Globus pallidus (tissue), 1 donor: ENCODE measurements around the gene LYPD6B.

ENCODE experiments used
- DNase-seq: peaks from one replicate; pipeline ENCODE4 v3.0.0-alpha.2; 2015; ENCODE audit warnings: low spot score

LYPD6B gene, protein sequence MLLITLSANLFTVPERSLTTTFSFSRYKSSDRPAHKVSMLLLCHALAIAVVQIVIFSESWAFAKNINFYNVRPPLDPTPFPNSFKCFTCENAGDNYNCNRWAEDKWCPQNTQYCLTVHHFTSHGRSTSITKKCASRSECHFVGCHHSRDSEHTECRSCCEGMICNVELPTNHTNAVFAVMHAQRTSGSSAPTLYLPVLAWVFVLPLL

DNA sequence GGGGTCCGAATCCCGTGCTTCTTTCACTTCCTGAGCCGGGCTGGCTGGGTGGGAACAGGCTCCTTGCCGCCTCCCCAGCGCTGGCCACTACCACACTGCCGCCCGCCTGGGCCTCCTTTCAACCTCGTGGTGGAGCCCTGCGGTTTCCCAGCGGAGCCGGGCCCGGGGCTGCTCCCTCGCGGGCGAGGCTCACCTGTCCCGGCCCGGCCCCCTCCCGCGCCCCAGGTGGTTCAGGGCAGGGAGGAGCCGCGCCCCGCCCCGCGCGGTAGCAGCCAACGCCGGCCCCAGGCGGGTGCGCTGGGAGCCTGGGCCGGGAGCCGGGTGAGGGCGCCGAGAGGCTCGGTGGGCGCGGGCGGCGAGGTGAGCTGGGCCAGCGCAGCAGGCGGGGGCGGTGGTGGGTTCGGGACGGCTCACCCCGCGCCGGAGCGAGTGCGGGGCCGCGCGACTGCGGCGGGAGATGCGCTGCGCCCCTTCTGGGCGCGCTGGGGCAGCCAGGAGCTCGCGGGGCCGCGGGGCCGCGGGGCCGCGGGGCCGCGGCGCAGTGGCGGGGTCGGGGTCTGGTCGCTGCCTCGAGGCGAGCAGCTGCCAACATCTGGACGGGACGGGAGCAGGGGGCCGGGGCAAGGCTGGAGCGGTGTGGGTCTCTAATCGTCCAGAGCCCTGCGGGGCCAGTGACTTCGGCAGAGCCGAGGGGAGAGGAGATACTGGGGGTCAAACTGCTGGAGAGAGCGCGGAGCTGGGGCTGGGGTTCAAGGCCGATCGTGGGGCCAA, at the start of gene LYPD6B:
Gene LYPD6B, plus strand, starts transcription at position 258 of the 771 bp plus-strand sequence. CDS start 92,250 bp downstream, outside the sequence.
- DNase-seq, result no peak

DNA sequence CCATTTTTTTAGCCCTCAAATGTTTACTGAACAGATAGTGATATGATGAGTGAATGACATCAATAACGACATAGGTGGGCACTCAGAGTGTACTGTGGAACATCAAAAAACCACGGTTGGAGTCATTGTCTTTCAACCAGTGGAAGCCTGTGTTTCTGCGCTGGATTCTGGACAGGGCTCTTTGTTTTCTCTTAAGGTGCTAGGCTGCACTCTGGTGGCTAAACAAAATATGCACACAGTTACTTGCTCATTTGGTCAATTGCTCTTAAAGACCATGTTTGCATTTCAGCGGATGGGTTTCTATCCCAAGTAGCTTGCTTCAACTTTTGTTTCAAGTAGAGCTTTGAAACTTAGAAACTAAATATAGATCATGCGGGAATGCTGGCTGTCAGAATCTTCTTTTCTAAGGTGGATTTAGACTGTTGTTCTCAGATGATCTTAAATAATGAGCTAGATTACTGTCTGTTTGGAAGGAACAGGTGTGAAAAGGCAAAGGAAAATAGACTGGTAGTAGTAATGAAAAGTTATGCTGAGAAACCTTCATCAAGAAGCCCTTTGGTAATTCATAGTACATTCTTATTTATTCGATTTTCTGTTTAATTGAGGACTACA, 48.5 kb upstream of the LYPD6B start:
- DNase-seq, result peak; percentile 86

DNA sequence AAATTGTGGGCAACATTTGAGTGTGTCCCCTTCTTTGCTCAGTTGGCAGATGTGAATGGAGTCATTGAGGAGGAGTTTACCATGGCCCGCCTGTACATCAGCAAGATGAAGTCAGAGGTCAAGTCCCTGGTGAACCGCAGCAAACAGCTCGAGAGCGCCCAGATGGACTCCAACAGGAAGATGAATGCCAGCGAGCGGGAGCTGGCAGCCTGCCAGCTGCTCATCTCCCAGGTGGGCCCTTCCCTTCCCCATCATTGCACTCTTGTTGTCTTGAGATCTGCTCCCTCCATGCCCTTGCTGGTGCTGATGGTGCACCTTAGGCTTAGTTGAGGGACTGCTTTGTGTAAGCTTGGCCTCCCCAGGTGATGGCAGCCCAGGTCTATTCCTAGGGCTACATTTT, 47.5 kb upstream of the LYPD6B start:
- DNase-seq, result no peak

DNA sequence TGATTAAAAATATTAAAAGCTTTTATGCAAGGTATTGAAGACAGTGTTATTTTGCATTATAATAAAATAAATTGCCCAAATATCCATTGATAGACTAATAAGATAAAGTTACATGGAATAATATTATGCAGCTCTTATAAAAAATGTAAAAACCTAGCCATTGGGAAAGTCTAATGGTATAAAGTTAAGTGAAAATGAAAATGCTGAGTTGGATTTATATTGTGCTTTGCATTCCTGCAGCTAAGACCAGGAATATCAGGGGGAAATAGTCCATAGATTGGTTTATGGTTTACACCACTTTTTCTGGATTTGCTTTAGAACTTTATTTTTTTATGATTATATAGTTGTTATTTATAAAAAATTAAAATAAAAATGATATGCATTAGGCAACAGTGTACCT, 46.1 kb upstream of the LYPD6B start:
- no peak for DNase-seq

DNA sequence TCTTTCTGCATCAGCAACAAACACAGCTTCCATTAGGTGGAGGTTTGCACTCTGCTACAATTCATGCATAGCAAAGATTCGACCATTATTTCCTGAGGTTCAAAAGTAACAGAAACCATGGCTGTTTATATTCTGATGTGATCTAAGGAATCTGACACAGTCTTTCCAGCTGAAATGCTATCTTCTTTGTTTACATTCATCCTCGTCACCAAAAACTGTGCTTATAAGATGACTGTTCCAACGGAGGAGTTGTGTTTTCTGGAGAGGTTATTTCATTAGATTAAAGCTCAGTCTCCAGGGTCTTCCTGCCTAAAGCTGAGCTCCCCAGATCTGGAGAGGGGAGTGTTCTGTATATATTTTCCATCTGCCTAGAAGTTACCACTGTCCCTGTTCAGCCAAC, 45.1 kb upstream of the LYPD6B start:
- DNase-seq, result no peak

DNA sequence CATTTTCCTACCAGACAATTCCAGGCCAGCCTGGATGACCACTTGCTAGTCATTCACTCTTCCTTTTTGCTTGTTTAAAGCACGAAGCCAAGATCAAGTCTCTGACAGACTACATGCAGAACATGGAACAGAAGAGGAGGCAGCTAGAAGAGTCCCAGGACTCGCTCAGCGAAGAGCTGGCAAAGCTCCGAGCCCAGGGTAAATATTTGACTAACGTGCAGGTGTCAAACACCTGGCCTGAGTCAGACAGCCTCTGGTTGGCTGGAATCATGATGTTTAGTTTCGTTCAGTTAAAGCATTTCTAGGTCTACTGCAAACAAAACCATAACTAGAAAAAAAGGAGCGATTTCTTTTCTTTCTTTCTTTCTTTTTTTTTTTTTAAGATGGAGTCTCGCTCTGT, 44.2 kb upstream of the LYPD6B start:
- no peak for DNase-seq

DNA sequence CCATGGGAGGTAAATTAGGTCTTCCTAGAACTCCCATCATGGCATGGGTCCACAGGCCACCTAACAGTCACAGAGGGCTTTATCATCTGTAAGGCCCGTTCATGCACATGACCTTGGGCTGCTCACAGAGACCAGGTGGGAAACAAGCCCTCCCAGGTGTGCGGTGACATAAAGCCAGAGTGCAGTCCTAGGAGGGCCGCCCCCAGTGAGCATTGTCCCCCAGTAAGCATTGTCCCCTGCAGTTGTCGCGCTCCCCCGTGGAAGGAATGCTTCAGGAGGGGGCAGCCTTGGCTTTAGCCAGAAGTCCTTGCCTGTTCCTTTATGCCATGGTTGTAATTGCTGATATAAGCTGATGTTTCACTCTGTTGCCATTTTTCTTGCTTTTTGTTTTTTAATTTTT, 41.7 kb upstream of the LYPD6B start:
- no peak for DNase-seq

DNA sequence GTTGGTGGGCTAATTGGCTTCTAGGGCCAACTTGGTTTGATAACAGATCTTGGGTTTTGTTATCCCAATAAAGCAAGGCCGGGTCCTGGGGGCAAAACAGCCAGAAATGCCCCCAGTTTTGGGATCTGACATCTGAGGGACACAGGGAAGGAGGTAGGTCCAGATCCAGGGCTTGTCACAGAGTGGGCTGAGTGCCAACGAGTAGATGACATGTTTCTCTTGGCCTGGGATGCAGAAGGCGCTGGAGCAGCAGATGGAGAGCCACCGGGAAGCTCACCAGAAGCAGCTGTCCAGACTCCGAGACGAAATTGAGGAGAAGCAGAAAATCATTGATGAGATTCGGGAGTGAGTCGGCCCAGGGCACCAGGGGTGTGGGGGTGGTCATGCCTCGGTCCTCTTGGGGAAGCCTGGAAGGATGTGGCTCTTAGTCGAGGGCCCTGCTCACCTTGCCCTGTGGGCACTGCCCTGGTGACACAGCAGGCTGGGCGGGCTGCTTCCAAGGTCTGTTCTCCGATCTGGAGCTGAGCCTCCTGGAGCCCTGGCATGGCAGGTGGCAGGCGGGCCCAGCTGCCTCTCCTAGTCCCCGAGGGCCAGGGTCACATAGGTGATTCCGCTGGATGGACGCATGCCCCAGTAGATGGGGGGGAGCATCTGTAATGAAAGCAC, 40.2 kb upstream of the LYPD6B start:
- DNase-seq, result no peak

DNA sequence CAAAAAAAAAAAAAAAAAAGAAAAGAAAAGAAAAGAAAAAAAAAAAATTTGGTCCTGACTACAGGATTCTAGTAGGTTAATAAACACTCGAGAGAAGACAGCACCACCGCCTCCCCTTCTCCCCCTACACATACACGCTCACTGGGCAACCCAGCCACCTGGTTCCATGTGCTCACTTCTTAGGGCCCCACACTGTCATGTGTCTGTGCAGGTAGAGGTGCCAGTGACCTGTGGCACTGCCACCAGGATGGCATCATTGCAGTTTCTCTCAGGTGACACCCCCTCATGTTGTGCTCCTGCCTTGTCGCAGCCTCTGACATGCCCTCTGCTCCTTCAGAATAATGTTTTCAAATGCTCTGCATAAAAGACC, 39.7 kb upstream of the LYPD6B start:
- DNase-seq, result no peak

DNA sequence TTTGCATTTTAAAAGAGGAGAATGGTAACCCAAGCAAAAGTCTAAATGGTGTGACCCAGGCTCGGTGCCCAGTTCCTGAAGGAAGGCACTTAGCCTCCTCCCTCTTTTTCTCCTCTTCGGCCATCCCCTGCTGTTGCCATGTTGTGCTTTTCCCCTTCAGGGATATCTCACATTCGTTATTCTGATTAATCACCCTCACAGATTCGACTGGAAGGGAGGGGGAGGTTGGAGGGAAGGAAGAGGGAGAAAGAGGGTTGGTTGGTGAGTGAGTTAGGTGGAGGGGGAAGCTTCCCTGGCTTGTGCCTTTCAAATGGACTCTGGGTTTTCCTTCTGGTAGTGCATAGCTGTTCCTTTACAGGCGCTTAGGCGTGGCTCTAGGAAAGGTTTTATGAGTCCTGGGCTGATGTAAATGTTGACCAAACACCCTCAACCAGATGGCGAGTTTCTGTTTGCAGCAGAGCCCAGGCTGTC, 39.0 kb upstream of the LYPD6B start:
- DNase-seq, result no peak

DNA sequence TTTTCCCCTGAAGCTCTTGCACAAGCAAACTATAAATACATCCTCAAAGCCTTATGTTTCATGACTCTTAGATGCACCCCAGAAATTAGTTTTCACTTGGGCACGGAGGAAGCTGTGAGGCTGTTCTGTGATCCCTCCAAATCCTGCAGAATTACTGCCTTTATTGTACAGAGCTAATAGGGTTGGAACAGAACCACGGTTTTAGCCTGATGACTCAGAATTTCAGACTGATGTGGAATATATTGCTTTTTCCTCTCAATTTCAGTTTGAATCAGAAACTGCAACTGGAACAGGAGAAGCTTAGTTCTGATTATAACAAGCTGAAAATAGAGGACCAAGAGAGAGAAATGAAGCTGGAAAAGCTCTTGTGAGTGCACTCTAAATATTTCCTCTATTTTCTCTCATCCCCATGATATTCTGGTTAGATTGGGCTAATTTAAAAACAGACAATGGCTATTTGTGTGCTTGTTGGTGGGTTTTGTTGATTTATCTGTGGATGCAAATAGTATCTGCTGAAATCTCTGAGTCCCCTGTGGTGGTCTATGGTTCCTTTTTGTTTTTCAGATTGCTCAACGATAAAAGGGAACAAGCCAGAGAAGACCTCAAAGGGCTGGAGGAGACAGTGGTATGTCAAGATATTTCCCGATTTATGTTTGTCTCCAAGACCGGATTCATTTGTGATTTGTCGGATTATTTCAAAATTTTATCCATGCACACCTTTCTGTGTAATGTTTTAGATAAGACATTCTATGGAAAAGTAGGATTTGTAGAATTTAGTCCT, 38.2 kb upstream of the LYPD6B start:
- no peak for DNase-seq

DNA sequence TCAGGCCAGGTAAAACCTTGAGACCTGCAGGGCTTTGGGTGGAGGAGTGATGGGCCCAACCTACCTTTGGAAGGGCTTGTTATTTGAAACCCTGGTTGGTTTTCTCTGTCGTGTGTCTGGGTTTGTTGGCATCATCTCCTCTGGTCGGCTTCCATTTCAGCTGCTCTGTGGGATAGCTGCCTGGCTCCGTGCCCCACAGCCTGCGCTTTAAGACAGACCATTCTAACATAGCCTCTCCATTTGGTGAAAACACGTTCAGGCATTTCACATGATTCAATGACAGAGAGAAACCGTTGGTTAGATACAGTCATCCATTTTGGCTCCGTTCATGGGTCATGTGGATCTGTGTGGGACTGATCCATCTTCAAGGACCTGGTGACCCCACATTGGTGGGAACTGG, 37.0 kb upstream of the LYPD6B start:
- no peak for DNase-seq

DNA sequence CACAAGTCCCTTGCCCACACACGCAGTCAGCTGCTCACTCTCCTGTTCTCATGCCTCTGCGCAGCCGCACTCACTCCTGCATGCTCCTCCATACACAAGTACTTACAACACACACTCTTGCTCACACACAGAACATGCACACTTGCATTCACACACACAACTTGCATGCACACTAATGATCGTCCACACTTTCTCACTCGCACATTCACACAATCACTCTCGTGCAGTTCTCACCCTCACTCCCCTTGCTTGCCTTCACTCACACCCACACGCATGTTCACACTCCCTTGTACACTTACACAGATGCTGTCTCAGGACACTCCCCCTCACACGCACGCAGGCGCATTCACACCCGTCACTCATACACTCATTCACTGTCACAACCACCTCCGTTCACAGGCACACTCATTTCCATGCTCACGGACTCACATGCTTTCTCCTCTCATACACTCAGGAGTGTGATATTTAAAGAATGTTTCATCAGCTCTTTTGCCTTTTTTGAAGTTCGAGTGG, 36.1 kb upstream of the LYPD6B start:
- DNase-seq, result no peak

DNA sequence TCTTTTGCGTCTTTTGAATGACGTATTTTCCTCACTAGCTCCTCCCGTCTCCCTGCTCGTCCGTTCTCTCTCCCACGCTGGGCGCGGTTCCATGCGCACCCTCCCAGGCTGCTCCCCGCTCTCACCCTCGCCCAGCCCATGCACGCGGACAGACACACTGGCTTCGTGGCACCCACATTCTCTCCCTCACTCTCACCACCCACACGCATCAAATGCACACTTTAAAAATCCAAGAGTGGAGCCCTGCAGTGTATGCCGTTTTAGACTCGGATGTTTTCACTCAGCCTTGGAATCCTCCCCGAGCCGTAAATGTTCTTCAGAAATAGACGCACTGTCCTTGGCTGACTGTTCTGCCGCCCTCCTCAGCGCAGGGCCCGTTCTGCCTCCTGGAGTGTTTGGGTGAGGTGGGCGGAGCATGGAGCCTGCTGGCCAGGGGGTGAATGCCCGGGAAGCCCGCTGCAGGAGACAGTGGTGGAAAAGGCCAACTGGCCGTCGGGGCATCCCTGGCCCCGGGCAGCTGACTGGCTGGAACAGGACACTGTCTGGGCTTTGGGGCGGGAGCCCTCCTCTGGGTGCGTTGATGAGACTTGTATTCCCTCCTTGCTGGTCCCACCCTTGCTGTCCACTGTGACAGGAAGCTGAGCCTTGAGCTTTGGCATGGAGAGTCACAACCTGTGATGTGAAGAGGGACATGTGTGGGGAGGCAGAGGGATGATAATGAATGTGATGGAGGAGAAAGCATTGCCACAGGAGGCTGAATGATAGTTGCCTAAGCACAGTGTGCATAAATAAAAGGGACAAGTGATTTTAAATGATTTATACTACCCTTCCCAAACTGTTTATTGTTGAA, 35.4 kb upstream of the LYPD6B start:
- no peak for DNase-seq

DNA sequence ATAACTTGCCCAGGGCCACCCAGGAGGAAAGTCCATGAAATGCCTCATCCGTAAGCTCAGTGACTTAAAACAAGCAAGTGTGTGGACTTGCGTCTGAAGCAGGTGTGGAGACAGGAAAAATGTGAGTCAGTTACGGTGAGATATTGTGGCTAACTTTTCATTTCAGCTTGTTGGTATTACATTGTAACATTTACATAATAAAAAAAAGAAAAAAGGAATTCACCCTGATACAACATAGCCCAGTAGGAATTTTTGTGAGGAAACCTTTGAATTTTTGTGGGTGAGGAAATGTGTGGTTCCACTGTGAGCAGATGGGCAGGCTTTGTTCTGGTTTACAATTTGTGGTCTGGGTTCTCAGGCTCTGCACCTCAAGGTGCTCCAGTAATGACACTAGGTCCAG, 33.7 kb upstream of the LYPD6B start:
- DNase-seq, result no peak

DNA sequence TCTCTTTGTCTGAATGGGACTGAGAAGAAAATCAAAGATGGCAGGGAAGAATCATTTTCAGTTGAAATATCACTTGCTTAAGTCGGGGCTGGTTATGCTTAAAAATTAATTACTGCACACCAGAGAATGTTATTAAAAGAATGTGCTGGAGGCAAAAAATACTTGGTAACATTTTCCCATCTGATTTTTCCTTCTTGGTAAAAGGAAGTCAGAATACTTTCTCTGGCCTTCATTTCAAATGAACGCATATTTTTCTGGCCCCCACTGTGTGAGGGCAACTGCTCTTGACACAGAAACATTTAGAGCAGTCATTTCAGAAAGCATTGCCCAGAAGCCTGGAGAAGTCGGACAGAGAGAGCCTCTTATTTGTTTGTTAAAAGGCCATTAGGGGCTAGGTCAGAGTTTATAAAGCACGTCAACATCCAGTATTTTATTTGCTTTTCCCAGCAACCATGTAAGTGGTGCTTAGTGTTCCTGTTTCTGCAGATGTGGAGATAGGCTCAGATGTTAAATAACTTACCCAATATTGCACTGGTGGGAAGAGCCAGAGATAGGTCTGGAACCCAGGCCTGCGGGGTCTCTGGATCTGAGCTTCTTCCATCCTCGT, 32.9 kb upstream of the LYPD6B start:
- DNase-seq, result no peak

DNA sequence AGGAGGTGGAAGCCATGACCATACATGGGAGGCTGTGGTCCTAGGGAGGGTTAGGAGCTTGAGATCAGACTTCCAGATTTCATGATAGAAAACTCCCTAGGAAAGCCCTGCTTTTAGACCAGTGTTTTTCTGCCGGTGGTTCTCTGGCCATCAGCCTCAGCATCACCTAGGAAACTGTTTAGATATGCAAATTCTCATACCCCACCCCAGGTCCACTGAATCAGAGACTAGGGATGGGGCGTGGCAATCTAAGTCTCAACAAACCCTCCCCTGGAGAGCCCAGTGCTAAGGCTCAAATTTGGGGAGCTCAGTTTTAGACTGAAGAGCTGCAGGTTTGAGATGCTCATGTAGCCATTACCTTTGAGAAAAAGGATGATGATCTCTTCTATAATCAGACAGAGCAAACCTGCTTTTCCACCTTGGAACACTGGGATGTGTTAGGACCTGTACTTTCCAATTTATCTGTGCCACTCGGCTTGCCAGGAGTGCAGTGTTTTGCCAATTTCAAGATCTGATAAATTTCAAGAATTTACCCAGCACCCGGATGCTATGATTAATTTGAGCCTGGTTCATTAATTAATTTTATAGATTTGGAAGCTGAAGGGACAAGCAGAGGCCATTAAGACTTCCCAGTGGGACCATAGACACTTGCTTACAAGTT, 31.5 kb upstream of the LYPD6B start:
- no peak for DNase-seq

DNA sequence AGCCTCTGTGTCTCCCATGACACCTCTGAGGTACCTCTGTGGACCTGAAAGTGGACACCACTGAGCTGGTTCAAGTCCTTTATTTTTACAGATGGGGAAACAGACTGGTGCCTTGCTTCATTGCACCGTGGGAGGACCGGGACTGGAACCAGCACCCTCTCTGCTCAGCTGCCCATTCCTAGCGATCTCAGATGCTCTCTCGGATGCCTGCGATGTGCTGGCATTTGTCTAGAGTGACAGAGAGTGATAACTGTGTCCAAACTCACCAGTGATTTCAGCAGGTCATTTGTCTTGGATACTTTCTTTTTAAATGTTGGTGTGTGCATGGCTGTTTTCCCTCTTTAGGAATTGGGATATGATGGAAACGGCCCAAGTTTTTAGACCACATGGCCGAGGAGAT, 30.1 kb upstream of the LYPD6B start:
- no peak for DNase-seq

DNA sequence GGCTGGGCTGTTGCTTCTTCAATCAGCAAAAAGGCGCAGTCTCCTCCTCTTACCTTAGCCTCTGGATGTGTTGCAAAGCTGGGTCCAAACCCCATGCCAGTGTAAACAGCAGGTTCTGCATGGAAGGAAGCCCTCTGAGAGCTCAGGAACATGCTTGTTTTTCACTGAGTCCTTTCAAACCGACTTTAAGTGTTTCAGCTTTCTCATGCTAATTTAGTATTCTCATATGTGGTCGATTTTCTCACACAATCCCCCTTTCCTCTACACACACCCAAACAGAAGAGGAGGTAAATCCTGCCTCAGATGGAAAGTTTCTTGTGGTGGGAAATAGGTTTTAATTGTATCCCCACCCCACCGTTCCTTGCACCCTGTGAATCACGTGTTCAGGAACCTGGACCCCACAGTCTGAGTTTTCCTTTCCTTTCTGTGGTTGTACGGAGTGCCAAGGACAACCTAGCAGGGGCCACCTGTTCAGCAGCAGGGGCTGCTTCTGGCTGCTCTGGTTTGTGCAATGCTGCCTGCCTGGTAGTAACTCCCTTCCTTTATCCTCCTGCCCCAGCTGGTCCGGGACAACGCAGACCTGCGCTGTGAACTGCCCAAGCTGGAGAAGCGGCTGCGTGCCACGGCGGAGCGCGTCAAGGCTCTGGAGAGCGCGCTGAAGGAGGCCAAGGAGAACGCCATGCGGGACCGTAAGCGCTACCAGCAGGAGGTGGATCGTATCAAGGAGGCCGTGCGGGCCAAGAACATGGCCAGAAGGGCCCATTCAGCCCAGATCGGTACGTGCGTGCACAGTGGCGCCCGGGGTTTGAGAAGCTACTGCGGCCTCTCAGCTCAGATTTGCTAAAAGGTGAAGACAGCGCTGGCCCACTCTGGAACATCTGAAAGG, 28.7 kb upstream of the LYPD6B start:
- no peak for DNase-seq
